HG03060 (cell line): ENCODE data around the gene CALN1.
"Not testable (repeated sequence)": the region's sequence is repeated elsewhere in the genome, so short reads cannot be mapped to it uniquely, and the experiment has no call there.

Experiments
- ATAC-seq: cut with Tn5 transposase; IDR thresholded peaks from one replicate; pipeline ENCODE4 v1.9.1; 2021; ENCODE audit warnings: low read depth, moderate number of reproducible peaks; ENCODE audit not compliant: unreplicated experiment

Gene CALN1

DNA sequence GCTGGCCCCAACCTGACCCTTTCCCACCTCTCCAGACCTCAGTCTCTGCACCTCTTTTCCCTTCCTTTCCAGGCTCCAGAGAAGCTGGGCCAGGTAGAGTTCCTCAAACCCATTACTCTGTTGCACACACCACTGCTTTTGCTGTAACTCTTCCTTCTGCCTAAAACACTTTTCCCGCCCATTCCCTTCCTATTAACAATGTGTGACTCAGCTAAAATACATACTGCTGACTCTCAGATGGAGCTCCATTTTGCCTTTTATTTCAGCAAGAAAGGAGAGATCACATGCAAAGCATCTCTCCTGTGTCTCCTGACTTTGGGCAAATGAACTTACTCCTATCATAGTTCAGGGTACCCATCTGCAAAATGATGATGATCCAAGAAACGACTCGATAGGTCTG, 201.0 kb downstream of the CALN1 start:
- ATAC-seq = no peak

DNA sequence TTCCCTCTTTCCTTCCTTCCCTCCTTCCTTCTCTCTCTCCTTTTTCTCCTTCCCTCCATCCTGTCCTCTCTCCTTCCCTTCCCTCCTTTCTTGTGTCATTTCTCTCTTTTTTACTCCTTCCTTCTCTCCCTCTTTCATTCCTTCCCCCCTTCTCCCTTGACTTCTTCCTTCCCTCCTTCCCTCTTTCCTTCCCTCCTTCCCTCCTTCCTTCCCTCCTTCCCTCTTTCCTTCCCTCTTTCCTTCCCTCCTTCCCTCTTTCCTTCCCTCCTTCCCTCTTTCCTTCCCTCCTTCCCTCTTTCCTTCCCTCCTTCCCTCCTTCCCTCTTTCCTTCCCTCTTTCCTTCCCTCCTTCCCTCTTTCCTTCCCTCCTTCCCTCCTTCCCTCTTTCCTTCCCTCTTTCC, 203.1 kb downstream of the CALN1 start:
- not testable (repeated sequence) for ATAC-seq

DNA sequence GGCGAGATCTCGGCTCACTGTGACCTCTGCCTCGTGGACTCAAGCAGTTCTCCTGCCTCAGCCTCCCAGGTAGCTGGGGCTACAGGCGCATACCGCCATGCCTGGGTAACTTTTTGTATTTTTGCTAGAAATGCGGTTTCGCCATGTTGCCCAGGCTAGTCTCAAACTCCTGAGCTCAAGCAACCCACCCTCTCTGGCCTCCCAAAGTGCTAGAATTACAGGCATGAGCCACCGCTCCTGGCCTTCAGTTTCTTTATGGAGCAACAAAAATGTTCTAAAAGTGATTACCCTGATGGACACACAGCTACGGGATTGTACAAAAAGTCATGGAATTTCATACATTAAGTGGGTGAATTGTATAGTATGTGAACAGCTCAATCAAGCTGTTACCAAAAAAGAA, 216.0 kb downstream of the CALN1 start:
- ATAC-seq = no peak

DNA sequence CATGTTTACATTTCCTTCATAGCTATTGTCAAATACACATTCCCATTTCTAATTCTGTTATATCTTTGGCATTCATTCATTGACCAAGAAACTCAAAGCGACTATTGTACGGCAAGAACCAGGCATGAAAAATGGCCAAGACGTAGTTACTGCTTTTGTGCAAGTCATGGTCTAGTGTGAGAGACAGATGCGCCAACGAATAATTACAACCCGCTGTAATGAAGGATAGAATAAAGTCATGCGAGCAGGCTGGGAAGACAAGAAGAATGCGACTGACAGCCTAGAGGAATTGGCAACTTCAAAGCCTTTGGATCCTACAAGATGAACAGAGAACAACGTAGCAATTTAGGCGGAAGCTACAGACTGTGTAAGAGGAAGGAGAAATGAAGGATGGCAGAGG, 221.2 kb downstream of the CALN1 start:
- no peak for ATAC-seq

DNA sequence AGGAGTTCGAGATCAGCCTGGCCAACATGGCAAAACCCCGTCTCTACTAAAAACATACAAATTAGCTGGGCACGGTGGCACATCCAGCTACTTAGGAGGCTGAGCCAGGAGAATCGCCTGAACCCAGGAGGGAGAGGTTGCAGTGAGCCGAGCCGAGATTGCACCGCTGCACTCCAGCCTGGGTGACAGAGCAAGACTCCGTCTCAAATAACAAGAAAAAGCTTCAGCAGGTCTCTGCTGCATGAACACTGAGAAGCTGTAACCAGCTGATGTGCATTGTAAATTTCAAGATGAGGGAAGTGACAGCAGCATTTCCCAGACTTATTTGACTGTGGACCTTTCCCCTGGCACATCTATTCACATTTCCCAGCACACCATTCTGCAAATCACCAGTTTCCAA, 222.0 kb downstream of the CALN1 start:
- ATAC-seq = no peak

DNA sequence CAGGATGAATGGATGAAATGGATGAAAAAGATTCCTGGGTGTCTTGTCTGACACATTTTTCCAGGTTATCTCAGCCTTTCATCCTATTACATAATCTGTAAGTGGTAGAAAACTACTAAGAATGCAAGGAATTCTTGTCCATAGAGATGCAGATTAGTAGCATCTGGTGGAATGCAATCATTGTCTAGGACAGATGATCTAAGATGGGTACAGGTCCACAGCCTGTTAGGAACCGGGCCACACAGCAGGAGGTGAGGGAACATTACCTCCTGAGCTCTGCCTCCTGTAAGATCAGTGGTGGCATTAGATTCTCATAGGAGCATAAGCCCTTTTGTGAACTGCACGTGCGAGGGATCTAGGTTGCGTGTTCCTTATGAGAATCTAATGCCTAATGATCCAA, 225.0 kb downstream of the CALN1 start:
- no peak for ATAC-seq

DNA sequence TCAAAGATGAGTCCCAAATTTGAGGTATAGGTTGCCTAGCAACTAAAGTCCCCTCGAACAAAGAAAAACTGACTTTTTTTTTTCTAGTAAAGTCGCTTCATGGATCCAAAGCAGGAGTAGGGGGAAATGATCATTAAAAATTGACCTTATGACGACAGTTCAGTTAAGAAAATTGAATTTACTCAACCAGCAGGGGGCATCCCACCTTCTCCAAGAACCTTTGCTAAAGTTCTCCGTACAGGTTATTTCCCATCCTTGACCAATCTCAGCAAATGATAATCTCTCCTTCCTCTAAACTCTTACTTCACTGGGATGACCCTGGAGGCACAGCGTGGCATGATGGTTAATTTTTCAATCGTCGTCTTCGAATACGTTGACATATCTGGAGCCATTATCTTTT, 228.3 kb downstream of the CALN1 start:
- no peak for ATAC-seq

DNA sequence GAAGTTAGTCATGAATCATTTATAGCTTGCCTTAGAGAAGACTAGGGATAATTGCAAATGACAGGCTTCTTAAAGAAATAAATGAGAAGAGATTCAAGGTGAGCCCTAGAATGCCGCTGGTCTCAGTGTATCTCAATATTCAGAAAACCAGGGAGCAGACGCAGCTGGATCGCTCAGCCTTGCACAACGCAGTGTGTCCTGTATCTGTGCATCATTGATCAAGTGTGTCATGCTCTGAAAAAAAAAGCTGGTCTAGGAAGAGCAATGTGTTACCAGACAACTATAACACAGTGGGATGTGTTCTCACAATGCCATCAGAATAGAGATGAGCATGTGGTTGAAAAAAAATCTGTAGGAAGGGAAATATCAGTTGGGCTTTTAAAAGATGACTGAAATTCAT, 230.1 kb downstream of the CALN1 start:
- ATAC-seq = no peak

DNA sequence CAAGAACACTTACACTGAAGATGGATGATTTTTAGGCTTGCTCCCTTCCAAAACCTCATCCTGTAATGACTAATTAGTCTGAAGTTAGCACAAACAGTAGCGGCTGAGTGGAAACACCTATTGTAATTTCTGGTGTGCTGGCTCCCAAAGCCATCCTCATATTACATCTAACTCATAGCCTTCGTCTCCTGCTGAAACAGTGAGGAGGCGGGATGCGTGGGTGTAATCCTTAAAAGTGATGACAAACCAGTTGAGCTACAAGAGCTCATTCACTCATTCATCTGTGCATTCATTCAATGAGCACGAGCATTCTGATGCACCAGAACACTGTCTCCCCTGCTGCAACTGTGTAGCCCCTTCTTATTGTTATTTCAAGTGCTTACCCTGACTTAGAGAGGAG, 235.3 kb downstream of the CALN1 start:
- no peak for ATAC-seq

DNA sequence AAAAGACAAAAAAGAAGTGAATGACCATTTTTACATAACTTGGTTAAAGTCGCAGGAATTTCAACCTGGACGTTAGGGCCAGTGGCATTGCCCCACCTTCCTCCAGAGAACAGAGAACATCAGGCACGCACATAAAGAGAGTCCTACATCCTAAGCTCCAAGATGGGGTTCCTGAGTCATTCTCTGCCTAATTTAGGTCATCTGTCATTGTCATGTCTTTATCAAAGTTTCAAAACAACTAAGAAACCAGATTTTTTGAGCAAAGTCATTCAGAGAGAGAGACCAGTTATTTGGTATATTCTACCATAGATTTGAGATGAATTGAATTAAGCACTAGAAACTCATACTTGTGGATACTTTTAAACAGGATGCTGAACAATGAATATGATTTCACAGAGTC, 241.7 kb downstream of the CALN1 start:
- ATAC-seq = no peak

DNA sequence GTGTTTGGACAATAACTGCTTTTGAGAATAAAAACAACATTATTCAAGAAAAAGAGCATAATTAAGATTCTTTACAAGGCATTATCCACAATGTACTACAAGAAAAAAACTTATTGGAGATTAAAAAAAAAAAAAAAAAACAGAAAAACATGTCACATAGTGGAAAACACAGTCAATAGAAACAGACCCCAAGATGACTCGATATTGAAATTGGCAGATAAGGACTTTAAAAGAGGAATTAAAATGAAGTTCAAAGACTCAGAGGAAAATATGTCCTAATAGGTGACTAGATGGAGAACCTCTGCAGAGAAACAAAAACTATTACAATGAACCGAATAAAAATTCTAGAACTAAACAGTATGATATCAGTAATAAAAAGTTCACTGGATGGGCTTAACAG, 248.9 kb downstream of the CALN1 start:
- ATAC-seq = no peak

DNA sequence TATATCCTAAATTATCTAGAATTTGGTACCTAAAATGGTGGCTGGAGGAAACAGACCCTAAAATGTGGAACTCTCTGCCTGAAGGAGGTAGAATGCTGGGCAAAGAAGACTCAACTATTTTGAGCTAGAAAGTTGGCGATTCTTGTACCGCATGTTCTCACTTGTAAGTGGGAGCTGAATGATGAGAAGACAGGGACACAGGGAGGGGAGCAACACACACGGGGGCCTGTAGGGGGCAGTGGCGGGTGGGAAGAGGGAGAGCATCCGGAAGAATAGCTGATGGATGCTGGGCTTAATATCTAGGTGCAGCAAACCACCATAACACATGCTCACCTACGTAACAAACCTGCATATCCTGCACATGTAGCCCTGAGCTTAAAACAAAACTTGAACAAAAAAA, 250.6 kb downstream of the CALN1 start:
- no peak for ATAC-seq

DNA sequence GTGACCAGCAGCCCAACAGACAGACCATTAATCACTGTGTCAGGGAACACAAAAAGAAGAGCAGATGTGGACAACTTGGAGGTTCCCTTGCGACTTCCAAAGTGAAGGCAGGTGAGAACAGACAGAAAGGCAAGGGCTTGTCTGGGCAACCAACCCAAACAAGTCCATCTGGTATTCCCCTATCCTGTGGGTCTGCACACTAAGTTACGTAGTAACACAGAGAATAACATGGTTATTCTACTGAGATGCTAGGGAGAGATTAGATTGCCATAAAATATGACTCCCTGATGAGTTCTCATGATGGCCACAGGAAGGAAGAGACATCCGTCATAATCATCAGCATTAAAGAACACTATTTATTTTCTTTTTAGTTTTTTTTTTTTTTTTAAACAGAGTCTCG, 252.2 kb downstream of the CALN1 start:
- ATAC-seq = no peak

DNA sequence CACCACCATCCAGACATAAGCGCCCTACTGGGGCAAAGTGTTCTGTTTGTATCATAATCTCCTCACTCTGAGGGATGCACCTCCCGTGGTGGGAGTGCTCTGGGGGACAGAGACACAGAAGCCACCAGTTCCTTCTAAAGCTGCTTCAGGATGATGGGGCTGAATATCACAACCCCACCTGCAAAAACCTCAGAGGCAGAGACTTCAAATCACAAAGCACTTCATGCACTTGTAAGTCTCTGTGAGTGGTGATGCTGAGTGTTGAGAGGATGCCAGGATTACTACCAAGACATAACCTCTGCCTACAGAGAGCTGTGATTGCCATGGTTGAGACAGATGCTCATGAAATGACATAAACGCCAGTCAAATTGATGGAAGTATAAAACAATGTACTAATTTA, 255.5 kb downstream of the CALN1 start:
- no peak for ATAC-seq

DNA sequence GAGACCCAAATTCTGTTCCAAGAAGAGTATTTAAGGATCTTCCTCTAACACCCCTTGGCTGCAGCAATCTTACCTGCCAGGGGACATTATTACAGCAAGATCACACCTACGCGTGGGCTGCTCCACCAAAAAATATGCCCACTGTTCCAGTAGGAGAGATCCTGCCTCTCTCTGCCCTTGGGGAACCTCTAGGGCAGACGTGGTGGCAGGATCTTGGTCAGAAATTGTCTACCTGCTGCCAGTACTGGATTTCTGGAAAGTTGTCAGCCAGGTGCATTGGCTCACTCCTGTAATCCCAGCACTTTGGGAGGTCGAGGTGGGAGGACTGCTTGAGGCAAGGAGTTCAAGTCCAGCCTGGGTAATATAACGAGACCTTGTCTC, 259.0 kb downstream of the CALN1 start:
- ATAC-seq = no peak

DNA sequence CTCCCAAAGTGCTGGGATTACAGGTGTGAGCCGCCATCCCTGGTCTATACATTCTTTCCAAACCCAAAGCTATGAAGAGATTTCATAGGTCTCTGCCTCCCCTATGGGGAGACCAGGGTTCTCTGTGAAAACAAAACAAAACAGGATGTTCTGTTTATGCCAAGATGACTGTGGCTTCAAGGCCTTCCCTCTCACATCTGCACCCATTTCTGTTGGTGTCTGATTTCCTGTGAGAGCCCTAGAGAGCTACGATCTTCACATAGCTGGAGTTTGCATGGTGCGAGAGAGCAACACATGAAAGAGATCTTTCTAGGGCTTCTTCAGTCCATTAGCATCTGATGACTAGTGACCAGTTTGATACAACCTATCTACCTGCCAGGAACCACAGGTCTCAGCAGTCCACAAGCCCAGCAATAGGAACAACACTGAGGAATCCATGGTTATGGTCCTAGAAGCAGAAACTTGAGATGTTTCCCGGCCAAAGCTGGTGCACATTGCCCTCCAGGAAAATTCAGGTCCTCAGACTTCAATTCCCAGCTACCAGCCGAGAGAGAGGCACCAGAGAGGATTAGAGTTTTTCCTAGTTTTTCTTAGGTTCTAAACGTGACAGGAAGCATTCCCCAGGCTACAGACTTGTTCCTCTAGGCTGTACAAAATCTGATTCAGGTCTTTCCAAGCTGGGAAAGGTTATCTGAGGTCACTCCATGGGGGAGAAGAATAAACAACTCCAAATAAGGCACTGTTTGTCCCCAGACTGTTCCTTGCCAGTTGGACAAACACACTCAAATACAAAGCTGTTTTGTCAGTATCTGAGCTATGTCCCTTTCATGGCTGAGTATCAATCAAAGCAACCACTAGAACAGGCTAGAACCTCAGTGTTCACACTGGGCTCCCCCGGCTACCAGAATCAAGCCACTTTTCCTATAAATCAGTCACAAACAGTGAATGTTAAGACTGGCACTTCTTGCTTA, 259.7 kb downstream of the CALN1 start:
- no peak for ATAC-seq

DNA sequence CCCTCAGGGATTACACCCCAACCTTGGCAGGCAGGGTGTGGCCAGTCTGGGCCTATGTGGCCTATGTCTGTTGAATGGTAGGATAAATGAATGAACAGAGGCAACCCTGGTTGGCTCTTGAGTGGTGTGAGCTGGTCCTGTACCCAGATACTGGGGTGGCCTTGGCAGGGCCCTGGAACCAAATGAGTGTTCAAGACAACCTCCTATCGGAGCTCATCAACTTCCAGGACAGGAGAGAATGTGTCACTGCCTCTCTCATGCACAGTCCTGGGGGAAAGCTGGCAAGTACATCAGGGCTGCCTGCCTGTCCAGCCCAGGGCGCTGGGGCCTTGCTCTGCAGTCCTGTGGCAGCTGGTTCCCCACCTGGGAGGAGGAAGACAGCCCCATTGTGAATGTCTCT, 271.6 kb downstream of the CALN1 start:
- ATAC-seq = no peak

DNA sequence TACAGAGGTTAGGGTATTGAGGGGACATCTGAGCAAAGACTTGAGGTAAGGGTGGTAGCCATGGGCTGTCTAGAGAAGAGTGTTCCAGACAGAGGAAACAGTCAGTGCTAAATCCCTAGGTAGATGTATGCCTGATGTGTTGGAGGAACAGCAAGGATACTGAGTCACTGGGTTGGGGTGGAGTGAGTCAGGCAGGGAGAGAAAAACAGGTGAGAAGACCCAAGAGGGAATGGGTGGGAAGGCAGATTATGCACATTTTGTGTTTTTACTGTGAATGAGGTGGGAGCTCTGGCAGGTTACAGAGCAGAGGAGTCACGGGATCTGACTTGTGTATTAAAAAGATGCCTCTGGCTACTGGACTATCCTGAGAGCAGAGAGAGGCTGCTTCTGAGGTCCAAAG, 285.0 kb downstream of the CALN1 start:
- ATAC-seq = no peak

DNA sequence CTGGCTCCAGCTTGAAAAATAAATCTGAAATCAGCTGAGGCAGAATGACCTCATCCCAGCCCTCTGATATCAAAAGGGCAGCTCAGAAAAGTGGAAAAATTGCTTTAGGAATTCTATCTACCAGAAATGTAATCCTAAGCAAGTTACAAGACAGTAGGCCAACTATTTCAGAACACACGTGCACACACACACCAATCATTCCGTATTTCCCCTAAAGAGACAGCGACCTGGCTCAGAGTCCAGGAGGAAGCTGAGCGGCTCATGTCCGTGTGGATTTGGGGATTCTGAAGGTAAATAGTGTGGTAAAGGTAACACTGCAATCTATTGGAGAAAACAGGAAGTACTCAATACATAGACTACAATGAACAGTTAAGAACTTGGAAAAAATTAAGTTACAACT, 288.2 kb downstream of the CALN1 start:
- ATAC-seq = no peak

DNA sequence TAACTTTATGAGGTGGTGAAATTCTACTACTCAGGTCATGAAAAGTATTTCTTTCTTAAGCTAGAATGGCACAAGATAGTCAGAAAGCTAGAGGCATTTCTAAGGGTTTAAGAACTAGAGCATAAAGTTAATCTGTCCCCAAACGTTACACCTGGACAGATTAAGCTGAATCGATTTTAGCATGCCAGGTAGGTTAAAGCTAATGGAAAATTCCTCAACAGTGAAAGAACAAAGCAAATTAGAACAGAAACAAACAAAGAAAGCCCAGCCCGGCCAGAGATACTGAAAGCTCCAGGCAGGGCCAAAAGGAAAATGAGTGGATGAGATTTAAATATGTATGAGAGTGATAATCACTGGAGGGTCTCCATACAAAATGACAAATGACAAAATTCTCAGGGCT, 293.8 kb downstream of the CALN1 start:
- no peak for ATAC-seq

DNA sequence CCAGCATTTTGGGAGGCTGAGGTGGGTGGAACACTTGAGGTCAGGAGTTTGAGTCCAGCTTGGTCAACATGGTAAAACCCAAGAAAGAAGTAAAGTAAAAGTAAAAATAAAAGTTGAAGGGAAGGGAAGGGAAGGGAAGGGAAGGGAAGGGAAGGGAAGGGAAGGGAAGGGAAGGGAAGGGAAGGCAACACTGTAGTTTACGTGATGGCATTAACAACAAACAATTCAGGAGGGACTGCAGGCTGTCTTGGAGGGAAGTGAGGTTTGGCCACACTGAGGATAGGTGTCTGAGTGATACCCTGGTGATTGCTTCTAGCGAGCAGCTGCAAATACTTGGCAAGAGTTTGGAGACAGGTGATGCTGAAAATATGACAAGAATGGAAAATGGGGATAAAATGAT, 298.0 kb downstream of the CALN1 start:
- no peak for ATAC-seq

DNA sequence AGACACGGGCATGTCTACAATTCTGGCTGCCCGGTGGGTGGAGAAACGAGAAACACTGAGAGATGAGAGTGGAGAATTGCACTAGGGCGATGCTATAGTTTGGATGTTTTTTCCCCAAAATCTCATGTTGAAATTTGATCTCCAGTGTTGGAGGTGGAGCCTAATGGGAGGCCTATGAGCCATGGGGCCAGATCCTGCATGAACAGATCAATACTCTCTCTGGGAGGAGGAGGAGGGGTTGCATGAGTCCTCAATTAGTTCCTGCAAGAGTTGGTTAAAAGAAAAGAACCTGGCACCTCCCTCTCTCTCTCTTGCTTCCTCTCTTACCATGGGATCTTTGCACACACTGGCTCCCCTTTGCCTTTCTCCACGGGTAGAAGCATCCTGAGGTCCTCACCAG, 299.1 kb downstream of the CALN1 start:
- no peak for ATAC-seq

DNA sequence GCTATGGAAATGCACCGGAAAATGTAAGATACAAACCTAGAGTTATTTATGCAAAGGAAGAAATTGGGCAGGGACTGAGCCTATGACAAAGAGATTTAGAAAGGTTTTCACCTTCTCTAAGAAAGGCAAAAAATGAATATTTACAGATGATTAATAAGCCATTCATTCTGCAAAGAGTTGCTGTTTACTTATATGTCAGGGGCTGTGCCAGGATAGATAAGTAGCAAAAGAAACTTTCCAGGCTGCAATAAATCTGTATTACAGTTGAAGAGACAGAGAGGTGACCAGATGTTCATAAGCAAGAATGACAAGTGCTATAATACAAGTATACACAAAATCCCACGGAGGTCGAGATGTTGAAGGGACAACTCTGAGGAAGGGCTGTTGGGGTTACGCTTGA, 299.6 kb downstream of the CALN1 start:
- ATAC-seq = no peak
